ACC112 (cell line): ENCODE data around the gene TM4SF18.

Experiments used
- H2AFZ ChIP-seq: fragments of 200-600 bp; sonication (generic); one replicate; pipeline ENCODE4 v1.6.0; 2017; ENCODE audit warnings: antibody characterized with exemption, low read length; ENCODE audit not compliant: unreplicated experiment
- H3K27ac ChIP-seq: fragments of 200-600 bp; sonication (generic); 2 replicates; pipeline ENCODE4 v1.5.1; 2014; ENCODE audit warnings: low read depth, mild to moderate bottlenecking, antibody characterized with exemption, low read length, moderate library complexity
- H3K27me3 ChIP-seq: fragments of 200-600 bp; sonication (generic); 2 replicates; pipeline ENCODE4 v1.6.1; 2014; ENCODE audit warnings: mild to moderate bottlenecking, antibody characterized with exemption, low read length, moderate library complexity, mixed read lengths; ENCODE audit not compliant: insufficient read depth
- H3K36me3 ChIP-seq: fragments of 200-600 bp; sonication (generic); 2 replicates; pipeline ENCODE4 v1.6.1; 2016; ENCODE audit warnings: mild to moderate bottlenecking, antibody characterized with exemption, low read length, moderate library complexity, mixed read lengths; ENCODE audit not compliant: insufficient read depth
- H3K4me1 ChIP-seq: fragments of 200-600 bp; sonication (generic); one replicate; pipeline ENCODE4 v1.6.1; 2016; ENCODE audit warnings: low read length, mixed read lengths; ENCODE audit not compliant: insufficient read depth, unreplicated experiment, control insufficient read depth
- H3K4me3 ChIP-seq: fragments of 200-600 bp; sonication (generic); 2 replicates; pipeline ENCODE4 v1.5.1; 2014; ENCODE audit warnings: mild to moderate bottlenecking, low read depth, low read length
- H3K79me2 ChIP-seq: fragments of 200-600 bp; sonication (generic); one replicate; pipeline ENCODE4 v1.6.0; 2016; ENCODE audit warnings: low read length; ENCODE audit not compliant: control insufficient read depth, unreplicated experiment, insufficient read depth

Gene TM4SF18

GRCh38 chr3:149269687-149270086 lies 63.7 kb downstream of the TM4SF18 start:
- H3K36me3 ChIP-seq: no peaks in the 10 kb centered on the region
- H2AFZ ChIP-seq: peak overlapping the region; percentile 54
- H3K4me1 ChIP-seq: peaks cover 2% of the 10 kb centered on the region
- H3K27ac ChIP-seq: no peak overlapping the region
- H3K27me3 ChIP-seq: no peaks in the 10 kb centered on the region
- no peak overlapping the region for H3K4me3 ChIP-seq
- H3K79me2 ChIP-seq: no peaks in the 10 kb centered on the region
